BE2C (cell line): ENCODE data around the gene CRYBA1.
A peak's percentile ranks its signal among the peaks of the same experiment; 100 is the strongest.

ENCODE experiments used
- DNase-seq: peaks from one replicate; pipeline ENCODE4 v3.0.0-alpha.2; 2020
- H3K27me3 ChIP-seq: fragments of 250-450 bp; sonication (Bioruptor Pico); 2 replicates; pipeline ENCODE4 v1.5.1; 2020; ENCODE audit warnings: mild to moderate bottlenecking
- H3K36me3 ChIP-seq: fragments of 250-450 bp; sonication (Bioruptor Pico); 2 replicates; pipeline ENCODE4 v1.5.1; 2020; ENCODE audit warnings: mild to moderate bottlenecking
- H3K4me1 ChIP-seq: fragments of 250-450 bp; sonication (Bioruptor Pico); 2 replicates; pipeline ENCODE4 v1.5.1; 2020
- H3K4me3 ChIP-seq: 2 replicates; pipeline ENCODE4 v1.5.1; 2011; ENCODE audit warnings: low read depth, low read length
- H3K9me3 ChIP-seq: fragments of 250-450 bp; sonication (Bioruptor Pico); 2 replicates; pipeline ENCODE4 v1.5.1; 2020
- TF ChIP-seq, protein P1 (sequence below): IDR thresholded peaks from 2 replicates; pipeline ENCODE4 v1.5.1; 2012; ENCODE audit warnings: mild to moderate bottlenecking, low read depth, low read length

The CRYBA1 gene

DNA sequence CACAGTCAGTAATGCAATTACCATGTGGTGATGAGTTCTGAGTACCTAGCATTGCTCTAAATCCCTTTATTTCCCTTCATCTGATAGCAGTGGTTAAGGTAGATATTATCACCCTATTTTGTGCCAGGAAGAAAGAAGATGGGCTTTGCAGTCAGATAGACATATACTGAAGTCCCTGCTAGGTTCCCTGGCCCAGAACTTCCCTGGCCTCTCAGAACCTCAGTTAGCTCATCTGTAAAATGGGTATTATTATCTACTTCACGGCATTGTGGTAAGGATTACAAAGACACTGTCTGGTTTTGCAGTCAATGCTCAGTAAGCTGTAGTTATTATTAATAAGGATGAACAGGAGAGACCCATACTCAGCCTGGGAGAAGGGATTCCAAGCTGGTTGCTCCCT lies 4.6 kb upstream of the CRYBA1 start:
- TF ChIP-seq, protein P1, sequence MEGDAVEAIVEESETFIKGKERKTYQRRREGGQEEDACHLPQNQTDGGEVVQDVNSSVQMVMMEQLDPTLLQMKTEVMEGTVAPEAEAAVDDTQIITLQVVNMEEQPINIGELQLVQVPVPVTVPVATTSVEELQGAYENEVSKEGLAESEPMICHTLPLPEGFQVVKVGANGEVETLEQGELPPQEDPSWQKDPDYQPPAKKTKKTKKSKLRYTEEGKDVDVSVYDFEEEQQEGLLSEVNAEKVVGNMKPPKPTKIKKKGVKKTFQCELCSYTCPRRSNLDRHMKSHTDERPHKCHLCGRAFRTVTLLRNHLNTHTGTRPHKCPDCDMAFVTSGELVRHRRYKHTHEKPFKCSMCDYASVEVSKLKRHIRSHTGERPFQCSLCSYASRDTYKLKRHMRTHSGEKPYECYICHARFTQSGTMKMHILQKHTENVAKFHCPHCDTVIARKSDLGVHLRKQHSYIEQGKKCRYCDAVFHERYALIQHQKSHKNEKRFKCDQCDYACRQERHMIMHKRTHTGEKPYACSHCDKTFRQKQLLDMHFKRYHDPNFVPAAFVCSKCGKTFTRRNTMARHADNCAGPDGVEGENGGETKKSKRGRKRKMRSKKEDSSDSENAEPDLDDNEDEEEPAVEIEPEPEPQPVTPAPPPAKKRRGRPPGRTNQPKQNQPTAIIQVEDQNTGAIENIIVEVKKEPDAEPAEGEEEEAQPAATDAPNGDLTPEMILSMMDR = no peak
- no peaks in the 10 kb centered on the region for H3K4me1 ChIP-seq
- DNase-seq = no peak

GRCh38 chr17:29242790-29243189 lies 3.9 kb upstream of the CRYBA1 start:
- no peak for DNase-seq
- Histone ChIP-seq H3K36me3 (no peaks in the 10 kb centered on the region), H3K27me3 (no peaks in the 10 kb centered on the region), H3K9me3 (no peaks in the 10 kb centered on the region), H3K4me1 (no peaks in the 10 kb centered on the region), H3K4me3 (no peak overlapping the region)
- TF ChIP-seq, protein P1 = no peak

More for the DNA sequence above, 4.6 kb upstream of the CRYBA1 start:
- Histone ChIP-seq H3K27me3 (no peaks in the 10 kb centered on the region), H3K36me3 (no peaks in the 10 kb centered on the region), H3K4me3 (no peak overlapping the region), H3K9me3 (no peaks in the 10 kb centered on the region)

- DNase-seq = peak; percentile 66
- no peaks in the 10 kb centered on the region for H3K4me1 ChIP-seq
- H3K27me3 ChIP-seq = no peaks in the 10 kb centered on the region
- TF ChIP-seq, protein P1 = peak; percentile 68
- H3K9me3 ChIP-seq = no peaks in the 10 kb centered on the region
- H3K4me3 ChIP-seq = no peak overlapping the region
- H3K36me3 ChIP-seq = no peaks in the 10 kb centered on the region
Observed at GRCh38 chr17:29243792-29244191, 2.9 kb upstream of the CRYBA1 start.

DNA sequence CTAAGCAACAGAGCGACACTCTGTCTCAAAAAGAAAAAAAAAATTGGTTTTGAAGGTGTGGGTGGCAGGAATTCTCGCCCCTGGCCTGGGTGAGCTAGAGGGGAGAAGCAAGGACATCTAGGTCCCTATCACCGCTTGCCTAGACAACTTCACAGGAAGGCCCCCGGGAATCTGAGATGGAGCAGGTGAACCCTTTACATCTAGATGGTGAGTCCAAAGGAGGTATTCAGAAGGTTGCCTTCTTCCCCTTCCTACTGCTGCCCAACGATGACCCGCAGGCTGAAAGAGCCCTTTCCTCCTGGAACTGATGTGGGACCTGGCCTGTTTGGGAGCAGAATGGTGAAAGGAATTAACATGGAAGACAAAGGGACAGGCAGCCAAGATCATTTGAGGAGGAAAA lies 1.3 kb upstream of the CRYBA1 start:
- DNase-seq = no peak
- TF ChIP-seq, protein P1 = no peak
- Histone ChIP-seq H3K27me3 (no peaks in the 10 kb centered on the region), H3K9me3 (no peaks in the 10 kb centered on the region), H3K36me3 (no peaks in the 10 kb centered on the region), H3K4me1 (no peaks in the 10 kb centered on the region), H3K4me3 (no peak overlapping the region)

- H3K9me3 ChIP-seq = no peaks in the 10 kb centered on the region
- H3K4me1 ChIP-seq = no peaks in the 10 kb centered on the region
- no peak for DNase-seq
- H3K4me3 ChIP-seq = no peak overlapping the region
- TF ChIP-seq, protein P1 = no peak
- no peaks in the 10 kb centered on the region for H3K27me3 ChIP-seq
- no peaks in the 10 kb centered on the region for H3K36me3 ChIP-seq
Observed at GRCh38 chr17:29247219-29247618, 560 bp downstream of the CRYBA1 start.

DNA sequence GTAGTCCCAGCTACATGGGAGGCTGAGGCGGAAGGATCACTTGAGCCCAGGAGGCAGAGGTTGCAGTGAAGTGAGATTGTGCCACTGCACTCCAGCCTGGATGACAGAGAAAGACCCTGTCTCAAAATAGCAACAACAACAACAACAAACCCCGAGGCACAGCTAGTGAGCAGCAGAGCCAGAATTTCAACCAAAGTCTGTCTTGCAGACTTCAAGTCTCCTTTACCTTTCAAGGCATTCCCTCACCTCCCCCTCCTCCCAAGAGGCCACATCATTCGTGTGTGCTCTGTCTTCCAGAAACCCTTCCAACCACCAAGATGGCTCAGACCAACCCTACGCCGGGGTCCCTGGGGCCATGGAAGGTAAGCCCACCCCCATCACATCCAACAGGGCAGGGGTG lies 2.2 kb downstream of the CRYBA1 start:
- no peaks in the 10 kb centered on the region for H3K36me3 ChIP-seq
- TF ChIP-seq, protein P1 = no peak
- H3K4me3 ChIP-seq = no peak overlapping the region
- H3K9me3 ChIP-seq = no peaks in the 10 kb centered on the region
- DNase-seq = no peak
- H3K4me1 ChIP-seq = no peaks in the 10 kb centered on the region
- no peaks in the 10 kb centered on the region for H3K27me3 ChIP-seq
